GM21367 (cell line): Measurements from ENCODE around the gene MAP3K7.

ENCODE experiments used
- ATAC-seq: cut with Tn5 transposase; IDR thresholded peaks from one replicate; pipeline ENCODE4 v1.9.1; 2021; ENCODE audit not compliant: unreplicated experiment

MAP3K7 gene

DNA sequence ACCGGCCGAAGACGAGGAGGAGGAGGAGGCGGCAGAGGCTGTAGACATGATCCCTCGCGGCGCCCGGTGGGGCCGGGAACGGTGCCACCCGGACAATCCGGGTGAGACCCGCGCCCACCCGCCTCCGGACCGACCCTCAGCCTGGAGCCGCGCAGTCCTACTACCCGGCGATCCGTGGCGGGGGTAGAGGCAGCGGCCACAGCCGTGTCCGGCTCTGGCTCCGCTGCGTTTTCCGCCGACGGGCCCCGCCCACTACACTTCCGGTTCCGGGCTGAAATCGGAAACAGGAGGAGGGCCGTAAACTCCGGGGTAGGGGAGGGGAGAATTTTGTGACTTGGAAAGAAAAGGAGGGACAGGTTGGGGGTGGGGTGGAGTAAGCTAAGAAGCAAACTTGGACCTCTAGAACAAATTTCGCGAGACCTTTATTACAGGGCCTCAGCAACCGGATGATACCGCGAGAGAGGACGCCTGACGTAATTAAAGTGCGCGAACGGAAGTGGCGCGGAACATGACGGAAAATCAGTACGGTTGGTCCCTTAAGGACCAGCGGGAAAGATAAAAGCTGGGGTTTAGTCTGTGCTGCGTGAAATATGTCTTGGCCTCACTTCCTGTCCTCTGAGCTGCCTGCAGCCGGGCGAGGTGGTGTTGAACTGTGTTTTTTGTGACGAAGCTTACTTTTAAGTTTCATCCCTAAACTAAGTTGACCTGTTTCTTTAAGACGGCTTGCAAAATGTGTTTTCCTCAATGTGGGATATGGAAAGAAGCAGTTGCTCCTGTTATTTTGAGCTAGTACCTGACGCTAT is at the start of gene MAP3K7:
Gene MAP3K7, minus strand, starts transcription at position 237 of the 803 bp plus-strand sequence. Its CDS starts 189 bp downstream, at position 48.
- peak; percentile 84 for ATAC-seq

DNA sequence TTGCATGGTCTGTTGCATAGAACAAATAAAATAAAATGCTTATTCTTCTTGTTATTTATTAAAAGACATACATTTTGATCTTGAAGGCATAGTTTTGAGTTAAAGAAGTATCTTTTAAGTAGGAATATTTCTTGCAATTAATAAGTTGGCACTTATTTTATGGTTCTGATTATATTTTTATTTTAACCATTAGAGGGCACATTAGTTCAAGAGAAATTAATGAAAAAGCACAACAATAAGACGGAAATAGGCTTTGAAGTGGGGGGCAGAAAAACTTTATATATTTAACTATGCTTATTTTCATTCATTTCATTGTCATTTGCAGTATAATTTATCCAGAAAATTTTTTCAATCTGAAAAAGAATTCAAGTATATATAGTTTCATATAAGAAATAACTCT is 44.2 kb upstream of the MAP3K7 start:
- ATAC-seq: no peak

DNA sequence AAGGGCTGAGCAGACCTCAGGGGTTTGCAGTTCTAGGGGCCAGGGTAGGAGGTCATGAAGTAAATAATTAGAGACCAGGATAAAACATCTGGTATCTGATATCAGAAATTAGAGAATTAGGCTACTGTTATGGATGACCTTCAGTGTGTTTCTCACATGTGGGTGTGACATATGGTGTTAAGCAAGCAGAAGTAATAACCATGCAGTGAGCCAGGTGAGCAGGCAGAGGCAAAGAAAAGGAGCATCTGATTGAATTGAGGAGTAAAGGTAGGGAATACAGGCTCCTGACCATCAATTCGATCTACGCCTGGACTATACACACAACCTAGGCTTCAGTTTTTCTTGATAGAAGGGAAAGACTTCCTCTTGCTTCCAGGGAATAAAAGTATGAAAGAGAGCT is 34.7 kb upstream of the MAP3K7 start:
- no peak for ATAC-seq

DNA sequence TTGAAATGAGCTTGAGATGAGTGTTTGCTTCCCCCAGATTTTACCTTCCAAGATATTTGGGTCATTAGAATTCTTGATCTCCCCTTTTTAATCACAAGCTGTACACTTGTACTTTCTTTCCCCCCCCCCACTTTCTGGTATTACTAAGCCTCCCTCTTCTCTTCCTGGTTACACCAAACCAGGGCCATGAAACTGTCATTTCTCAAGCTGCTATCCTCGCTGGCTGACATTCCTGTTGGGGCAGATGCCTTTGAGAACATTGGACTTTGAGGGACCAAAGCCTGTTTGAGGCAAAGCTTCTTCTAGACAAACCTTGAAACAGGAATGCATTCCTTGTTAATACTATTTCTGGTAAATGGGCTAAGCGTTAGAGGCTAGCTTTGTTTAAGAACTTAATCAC is 32.3 kb upstream of the MAP3K7 start:
- no peak for ATAC-seq

DNA sequence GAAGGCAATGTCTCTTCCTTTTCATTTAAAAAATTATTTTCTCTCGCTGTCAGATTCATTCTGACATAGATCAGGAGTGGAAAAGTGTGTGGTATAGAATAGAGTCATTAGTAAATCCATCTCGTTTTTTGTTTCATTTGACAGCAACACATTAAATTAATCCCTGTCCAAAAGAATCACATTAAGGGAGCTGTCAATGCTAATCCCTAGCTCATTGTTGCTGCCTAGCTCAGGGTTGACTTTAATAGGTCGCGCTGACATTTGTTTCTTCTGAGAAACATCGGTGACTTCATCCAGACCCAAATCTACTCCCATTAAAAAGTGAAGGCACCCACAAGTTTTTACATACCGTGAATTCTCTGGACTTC is 25.4 kb upstream of the MAP3K7 start:
- no peak for ATAC-seq

DNA sequence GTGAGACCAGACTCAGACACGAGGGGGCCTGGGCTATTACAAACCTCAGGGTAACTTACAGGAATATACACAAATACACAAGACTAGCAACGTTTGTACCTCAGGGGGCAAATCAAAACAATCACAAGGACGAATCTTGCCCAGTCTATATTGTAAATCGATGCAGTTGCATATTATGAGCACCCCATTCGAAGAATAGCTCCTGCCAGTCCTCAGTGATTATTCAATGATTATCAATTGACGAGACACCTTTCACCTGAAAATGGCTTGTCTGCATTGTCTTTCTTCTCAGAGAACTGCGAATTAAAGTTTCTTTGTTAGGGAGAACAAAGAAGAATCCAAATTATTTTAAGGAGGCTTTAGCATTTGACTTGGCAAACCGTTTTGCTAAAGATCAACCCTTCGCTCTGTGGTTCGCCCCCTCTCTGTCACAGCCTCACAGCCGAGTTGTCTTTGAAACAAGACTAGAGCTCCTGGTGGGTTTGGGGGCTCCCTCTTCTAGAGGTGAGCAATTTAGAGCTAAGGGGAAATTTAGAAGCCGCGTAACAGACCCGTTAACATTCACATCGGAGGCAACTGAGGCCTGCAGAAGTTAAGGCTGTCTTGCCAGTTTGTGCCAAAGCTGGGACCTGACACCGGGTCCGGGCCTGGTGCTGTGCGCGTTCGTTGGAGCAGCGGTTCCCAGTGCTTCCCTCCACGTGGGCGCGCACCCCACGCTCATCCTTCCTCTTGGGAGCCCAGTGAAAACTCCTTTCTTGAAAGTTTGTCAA is 24.9 kb upstream of the MAP3K7 start:
- no peak for ATAC-seq

DNA sequence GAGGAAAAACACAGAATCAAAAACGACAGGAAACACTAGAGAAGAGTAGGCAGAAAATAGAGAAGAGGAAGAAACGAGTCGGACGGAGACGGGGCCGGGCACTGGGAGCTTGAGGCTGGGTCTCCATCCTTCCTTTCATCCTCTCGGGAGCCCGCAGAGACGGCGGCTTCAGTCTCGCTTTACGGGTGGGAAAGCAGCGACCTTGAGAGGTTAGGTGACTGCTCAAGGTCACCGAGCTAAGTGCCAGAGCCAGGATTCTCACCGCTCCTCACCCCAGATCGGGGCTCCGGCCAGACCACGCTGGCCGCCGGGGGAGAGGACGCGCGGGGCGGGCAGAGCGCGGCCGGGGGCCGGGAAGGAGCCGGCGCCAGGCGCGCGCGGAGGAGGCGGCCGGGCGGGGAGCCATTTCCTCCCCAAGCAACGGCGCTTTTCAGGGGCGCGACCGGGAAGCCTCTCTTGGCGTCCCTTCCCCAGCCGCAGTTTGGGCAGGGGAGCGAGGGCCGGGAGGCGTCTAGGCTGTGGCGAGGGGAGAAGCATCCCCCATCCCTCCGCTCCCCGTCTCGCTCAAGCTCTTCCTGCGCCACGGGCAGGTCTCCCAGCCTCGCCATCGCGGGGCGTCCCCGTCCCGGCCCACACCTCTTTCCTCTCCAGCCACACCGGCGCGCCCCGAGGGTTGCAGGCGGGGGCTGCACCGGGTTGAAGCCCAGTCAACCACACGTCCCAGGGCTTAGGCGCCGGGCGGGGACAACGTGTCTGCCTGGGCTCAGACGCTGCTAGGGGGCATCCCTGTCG is 24.1 kb upstream of the MAP3K7 start:
- ATAC-seq: peak; percentile 65

DNA sequence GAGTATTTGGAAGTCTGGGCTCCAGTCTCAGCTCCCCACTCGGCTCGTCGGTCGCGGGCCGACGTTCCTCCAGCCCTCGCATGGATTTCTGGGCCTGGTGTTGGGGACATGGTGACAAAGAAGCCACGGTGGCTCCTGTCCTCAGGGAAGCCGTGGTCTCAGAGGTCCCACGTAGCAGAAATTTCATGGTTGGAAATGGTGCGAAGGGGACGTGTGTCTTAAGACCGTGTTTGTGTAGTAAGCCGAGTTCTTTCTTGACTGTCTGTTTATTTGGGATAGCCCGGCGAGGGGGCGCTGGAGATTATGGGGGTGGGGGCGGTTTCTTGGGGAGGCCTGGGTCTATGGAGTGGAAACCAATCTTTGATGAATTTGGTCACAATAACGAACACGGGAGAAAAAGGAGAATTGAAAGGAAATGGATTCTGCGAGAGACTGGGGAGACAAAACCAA is 23.5 kb upstream of the MAP3K7 start:
- ATAC-seq: no peak

DNA sequence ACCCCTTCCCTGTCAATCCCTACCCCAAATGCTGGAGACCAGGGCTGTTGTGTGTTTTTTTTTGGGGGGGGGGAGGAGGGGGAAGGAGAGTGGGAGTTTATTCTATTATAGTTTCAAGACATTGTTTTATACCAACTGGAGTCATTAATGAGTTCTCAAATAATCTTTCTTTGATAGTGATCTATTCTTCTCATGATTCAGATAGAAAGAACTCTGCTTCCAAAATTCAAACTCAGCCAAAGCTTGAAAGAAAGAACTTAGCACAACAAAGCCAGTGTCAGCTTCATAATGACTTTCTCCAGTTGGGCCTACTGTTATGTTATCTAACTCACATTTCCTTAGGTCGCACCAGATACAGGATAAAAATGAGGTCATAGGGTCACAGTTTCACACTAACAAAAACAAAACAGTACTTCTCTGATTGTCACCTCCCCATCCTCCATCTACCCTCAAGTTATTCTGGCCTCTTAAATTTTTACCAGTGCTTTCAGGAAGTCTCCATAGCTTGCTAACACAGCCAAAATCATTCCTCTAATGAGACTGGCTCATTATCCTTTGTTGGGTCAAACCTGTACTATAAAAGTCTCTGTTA is 19.0 kb upstream of the MAP3K7 start:
- no peak for ATAC-seq

DNA sequence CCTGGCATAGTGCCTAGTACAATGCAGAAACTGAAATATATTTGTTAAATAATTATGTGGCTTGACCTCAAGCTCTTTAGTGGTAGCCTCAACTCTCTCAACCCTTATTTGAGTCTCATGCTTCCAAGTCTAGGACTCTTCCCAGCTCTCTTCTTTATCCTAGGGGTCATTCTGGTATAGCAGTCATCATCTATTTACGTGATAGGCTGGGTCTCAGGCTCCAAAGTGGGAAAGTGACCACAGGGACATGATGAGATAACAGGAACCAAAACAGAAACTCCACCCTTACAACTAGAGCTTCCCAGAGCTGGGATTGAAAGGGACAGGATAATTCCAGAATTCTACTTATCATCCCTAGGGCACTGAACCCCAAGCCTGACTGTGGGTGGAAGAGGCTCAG is 17.7 kb upstream of the MAP3K7 start:
- ATAC-seq: no peak

DNA sequence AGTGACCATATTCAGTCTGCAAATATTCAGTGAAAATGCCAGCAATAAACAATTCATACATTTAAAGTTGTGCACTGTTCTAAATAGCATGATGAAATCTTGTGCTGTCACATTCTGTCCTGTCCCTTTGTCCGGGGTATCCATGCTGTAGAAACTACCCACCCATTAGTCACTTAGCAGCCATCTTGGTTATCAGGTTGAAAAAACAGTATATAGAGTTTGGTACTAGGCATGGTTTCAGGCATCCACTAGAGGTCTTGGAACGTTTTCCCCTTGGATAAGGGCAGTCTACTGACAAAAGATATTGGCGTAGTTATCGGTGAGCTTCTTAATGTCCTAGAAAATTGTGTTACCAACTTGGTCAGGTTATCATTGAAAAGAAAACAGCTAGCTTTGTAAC is 12.3 kb upstream of the MAP3K7 start:
- no peak for ATAC-seq

DNA sequence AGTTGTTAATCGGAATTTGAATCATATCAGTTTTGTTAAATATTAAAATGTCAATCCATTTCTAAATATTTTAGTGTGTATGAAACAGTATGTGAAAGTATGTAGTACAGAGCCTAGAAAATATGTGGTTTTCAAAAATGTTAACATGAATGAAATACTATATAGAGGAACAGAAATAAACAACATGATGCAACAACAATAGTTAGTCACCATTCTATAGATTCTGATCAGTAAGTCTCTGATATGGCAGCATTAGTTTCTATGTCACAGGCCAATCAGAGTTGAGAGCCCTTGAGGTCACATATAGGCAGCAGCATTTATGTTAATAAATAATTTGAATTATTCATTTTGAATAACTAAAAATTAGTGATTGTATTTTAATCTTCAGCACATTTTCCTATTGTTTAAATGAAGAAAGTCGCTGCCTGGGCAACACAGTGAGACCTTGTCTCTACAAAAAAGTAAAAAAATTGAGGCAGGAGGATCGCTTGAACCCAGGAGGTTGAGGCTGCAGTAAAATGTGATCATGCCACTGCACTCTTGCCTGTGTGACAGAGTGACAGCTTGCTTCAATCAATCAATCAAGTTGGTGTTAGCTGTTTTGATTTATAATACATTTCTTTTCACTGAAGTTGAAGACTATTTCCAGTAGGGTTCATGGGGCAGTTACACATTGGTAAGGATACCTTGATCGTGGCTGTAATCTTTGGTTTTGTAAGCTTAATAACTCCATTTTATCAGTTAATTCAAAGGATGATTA is 11.5 kb upstream of the MAP3K7 start:
- ATAC-seq: no peak

DNA sequence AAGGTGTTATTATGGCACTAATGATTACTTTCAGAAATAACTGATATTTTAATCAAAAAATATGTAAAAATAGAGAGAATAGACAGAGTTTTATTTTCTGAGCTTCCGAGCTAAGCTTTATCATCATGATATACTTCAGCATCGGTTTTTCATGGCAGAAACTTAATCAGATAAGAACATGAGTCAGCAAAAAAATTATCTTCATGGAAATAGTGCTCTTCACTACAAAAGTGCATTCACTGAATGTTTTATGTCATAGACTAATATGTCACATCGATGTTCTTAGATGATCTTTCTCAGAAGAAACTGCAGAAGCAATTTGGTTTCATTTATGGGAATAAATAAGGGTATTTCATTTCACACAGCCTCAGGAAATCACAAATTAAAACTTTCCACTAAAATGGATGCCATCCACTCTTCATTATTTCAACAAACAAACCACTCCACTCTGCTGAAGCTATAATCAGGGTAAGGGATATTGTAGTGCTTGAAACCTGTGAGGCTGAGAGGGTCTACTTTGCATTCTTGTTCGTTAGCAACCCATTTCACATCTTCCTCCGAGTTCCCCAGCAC is 10.2 kb upstream of the MAP3K7 start:
- no peak for ATAC-seq

DNA sequence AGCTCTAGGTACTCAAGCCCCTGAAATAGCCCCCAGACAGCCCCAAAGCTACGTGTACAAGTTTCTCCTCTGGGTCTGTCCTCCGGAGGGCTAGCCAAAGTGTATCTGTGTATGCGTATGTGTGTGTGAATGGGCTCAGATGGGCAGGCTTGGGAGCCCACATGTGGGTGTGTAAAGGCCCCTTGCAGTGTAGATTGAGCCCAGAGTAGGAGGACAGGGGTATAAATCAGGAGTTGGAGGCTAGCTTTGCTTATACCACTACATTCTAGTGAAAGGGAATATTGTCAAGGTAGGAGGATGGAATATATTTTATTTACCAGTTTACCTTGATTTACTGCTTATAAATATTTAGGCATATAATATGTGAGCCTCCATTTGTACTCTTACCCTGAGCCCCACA is 9.0 kb upstream of the MAP3K7 start:
- ATAC-seq: no peak

DNA sequence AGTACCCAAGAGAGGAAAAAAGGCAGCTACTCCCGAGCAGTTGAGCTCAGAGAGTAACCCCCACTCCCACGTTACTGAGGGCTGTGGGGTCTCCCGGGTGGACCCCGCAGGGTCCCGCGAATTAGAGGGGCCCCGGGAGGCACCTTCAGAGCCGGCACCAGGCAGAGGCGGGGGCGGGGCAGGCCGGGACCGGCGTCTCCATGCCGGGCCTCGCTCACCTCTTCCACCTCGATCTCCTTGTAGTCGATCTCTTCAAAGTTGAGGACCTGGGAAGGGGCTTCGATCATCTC is 381 bp downstream of the MAP3K7 start:
- no peak for ATAC-seq

DNA sequence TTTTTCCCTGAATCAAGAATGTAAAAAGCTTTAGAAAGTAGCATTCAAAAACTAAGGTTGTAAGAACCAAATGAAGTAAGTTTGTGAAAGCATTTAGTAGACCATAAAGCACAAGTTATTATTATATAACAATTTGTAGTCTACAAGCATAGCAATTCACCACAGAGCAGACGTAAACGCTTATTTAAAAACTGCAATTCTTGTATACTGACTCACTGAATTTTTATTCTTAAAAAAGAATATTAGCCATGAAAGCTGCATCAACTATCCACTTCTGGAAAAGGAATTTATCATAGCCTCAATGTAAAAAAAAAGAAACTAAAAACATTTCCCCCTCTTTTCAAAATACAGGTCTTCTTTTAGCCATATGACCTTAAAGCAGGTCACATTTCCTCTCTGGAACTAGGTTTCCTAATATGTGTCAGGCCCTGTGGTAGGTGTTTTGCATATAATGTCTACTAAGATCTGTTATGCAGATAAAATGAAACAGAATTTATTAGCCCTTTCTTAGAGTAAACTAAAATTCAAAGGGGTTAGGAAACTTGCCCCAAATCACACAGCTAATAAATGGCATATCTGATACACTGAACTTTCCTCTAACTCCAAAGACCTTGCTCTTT is 2.1 kb downstream of the MAP3K7 start:
- peak; percentile 23 for ATAC-seq

DNA sequence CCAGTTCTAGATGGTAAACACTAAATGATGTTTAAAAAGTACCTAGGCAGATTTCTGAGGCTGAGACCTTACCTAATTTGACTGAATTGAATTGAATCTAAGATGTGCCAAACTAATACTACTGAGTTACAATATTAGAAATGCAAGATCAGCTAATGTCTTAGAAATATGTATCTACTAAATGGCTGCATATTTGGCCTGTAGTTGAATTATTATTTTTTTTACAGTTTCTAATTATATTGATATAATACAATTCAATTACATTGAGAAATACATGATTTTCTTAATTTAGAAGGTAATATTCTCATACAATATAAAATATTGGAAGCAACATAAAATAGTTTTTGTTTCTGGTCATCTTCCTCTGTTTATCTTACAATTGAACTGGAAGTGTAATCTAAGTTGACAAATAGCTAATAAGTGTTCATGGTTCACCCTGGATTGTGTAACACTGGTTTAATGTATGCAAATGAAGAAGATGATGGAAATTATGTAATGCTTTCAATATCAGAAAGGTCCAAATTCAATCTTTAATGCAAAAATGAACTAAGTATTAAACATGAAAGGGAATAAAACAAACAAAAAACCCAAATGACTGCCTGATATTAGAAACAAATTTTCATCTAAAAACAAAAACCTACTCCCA is 2.9 kb downstream of the MAP3K7 start:
- no peak for ATAC-seq

DNA sequence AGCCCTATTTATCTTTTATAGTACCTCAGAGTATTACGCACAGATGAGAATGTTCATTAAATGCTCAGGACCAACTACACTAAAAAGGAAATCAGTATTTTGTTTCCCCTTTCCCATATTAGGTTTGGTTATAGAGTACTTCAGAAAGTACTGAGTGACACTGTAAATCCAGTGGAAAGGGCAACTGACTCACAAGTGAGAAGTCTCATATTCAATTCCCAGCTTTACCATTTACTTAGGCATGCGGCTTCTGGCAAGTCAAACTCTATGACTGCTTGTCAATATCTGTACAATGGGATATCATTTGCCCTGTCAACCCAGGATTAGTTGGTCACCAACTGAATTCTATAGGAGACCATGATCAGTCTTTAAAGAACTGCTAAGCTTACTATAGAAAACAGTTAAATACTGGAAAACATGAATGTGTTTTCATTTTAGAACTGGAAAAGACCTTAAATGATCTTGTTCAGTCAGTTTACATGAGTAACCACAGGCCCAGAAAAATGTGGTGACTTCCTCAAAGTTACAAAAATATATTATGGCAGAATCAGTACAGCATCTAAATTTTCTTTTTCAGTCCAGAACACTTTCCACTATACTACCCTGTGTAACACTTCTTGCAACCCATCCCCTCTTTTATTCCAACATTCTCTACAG is 3.6 kb downstream of the MAP3K7 start:
- no peak for ATAC-seq

DNA sequence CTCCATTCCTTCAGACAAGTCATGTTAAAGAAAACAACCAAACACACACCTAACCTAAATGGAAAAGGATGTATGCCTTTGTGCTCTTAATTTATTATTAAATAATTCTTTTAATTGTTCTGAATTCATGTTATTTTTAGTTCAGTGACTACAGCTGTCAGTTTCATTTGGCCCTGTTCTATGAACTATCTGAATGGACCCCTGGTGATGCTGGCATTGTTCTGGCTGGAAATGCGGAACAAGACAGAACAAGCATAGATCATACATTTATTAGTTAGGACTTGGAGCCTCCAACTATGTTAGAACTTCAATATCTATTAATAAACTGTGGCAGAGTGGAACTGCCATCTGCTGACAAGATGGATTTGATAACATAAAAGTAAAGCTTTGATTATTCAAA is 5.7 kb downstream of the MAP3K7 start:
- ATAC-seq: no peak
